HUDEP-2 (cell line): ENCODE data around the gene OLA1.

Experiments used
- DNase-seq, 76 experiments: peaks; one replicate each; lab custom pipeline; 2025; ENCODE audit not compliant: unreplicated experiment in 76 of 76; lab: John Stamatoyannopoulos, UW

OLA1 gene

DNA sequence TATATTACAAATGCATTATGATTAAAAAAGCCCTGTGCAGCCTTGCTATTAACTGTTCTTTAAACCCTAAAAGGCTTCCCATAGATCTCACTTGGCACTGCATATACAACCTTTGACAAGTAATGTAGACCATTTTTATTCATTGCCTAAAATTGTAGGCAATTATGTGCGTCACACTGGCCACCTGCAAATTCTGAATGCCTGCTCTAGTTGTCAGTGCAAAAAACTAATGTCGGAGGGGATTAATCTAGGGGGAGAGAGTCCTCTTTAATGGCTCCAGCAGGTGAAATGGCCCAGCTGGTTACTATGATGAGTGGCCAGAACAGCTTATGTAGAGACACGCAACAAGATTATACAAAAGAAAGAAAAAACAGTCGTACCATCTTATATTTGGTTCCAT, 123.2 kb downstream of the OLA1 start:
- no peak for DNase-seq

DNA sequence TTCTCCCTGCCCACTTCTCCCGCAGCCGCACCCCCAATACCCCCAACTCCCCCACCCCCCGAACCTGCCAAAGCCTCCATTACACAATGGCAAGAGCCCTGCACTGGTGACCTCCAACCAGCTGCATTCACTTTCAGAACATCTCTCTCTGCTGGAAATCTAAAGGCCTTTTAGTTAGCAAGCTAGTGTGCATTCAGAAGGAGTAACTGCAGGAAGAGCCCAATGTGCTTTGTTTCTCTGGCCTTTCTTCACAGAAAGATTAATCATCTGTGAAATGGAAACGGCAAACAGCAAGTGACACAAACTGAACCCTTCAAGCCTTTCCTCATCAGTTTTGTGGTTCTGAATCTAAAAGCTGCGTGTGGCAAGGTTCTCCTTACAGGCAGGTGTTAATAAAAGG, 124.2 kb downstream of the OLA1 start:
- no peak for DNase-seq

DNA sequence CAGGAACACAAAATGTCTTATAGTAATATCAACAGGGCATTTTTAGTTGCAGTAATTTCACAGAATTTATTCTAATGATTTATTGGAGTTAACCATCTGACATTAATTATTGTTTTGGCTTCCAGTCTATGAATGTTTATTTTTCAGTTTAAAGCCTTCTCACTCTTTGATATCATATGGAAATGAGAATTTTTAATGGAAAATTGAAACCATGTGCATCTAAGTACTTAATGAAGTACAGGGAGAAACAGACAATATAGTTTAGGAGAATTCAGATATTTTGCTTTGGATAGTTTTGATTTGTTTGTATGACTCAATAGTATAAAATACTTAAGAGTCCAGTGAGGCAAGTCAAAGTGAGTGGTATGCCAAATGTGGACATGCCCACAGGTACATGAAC, 126.1 kb downstream of the OLA1 start:
- DNase-seq, result no peak

DNA sequence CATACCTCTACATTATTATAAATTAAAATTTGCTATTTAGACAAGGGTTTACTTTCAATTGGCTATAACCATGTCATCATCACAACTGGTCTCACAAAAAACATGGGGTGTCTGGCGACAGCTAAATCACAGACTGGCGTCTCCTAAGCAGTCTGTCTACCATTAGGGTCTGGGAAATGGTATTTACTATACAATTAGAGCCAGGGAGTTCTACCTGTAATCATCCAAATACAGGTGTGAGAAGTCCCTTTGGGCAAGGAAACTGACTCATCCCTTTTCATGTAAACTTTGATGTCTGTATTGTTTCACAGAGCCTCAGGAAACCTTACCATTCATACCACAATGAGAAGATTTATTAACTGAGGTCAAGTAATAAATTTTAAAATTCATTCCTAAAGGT, 126.7 kb downstream of the OLA1 start:
- DNase-seq, result no peak

DNA sequence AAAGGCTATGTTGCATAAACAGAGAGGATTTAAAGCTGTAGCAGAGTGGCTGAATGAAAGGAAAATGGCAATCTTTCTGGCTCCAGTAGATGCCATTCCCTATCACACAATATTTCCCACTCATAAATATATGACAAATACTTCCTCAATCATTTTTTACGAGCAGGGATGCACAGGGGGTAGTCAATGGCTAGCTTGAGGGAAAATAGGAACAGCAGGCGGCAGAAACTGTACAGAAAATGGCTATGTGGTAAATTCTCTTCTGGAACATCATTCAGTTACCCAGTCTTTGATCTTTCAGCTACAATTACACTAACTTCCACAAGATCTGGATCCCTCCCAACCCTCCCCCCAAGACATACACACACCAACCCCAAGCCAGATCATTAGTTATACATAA, 127.2 kb downstream of the OLA1 start:
- DNase-seq, result no peak

DNA sequence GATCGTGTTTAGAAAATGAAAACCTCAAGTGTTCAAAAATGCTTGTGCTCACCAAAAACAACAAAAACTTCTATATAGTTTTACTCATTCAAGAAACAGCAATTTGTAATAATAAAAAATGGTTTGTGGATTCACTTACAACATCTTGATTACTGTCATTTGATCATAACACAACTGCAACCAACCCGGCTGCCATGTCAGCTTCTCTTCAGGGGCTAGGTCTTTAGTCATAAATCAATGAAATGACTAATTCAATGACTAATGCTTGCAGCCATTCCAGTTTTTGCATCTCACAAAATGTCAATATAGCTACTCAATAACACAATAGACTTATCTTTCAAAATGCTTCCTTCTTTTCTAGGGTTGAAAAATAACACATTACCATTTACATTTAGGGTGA, 128.0 kb downstream of the OLA1 start:
- DNase-seq, result no peak

DNA sequence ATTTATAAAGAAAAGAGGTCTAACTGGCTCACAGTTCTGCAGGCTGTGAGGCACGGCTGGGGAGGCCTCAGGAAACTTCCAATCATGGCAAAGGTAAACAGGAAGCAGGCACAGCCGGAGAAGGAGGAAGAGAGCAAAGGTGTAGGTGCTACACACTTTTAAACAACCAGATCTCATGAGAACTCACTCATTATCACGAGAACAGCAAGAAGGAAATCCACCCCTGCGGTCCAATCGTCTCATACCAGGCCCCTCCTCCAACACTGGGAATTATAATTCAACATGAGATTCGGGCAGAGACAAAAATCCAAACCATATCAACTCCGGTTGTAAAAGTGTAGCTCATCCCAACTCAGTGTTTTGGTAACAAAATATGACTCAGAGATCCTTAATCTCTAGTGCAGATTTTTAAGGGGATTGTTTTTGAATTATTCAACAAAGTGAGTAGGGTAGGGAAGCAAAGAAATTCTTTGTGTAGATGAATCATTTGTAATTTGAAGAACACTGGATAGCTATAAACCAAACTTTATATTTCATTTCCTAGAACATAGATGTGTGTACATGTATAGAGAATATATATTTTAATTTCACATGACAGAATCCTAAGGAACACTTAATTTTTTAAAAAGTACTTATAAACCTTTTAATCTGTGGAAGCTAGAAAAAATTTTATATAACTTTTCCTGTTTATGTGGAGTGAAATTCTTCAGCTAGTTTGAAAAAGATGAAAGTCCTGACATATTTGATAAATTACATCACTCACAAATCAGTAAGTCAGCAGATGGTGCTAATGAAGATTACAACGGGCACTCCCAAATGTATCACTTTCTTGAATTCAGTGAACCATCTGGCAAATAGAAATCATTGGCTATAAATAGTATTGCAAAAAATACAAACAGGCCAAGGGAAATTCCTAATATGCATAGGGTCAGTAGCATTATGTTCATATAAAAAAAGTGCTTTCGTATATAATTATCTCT, 130.1 kb downstream of the OLA1 start:
- DNase-seq, result peak in 2 of 76 experiments; percentile 4

DNA sequence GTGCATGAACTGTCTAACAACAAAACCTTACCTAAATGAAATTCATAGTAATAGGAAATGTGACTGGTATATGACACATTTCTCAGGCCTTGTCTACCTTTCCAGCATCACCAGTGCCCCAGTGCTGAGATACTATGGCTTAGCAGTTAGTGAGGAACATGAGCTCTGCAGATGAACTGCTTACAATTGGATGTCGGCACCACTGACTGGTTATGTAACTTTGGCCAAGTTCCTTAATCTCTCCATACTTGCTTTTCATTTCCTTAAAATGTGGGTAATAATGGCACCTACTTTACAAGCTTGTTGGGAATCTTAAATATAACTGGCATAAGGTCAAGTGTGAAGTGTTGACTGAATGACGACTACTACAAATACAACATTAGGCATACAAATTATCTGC, 136.3 kb downstream of the OLA1 start:
- DNase-seq, result no peak

DNA sequence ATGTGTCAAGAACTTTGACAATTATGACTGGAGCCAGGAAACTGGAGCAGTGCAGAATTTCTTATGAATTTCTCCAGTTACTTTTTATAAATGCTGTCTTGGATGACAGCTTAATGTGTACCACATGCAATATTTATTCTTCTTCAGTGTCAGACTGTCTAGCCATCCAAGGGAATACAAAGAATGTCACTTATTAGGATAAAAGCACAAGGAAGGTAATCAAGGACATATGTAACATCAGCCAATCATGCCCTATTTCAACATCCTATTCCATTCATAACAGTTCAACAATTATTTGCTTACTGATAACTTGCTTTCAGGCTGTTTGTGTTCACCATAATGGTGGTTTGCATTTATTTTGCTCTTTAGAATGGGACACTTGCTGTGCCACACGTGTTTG, 139.8 kb downstream of the OLA1 start:
- no peak for DNase-seq

DNA sequence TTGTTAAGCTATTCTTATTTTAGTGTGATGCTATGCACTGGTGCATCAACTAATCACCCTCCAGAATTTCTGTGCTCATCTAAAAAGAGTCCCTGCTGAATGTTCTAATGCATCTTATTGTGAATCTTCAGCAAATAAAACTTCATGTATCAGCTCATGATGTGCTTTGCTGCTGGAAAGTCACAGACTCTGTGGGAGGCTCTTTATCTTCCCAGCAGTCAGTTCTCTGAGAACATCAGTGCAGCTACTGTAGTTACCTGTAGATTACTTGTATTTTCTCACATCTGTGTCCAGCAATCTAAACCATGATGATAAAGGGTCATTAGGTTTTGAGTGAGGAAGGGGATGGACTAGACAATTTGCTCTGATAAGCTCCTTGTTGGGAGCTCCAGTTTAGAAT, 141.6 kb downstream of the OLA1 start:
- DNase-seq, result no peak

DNA sequence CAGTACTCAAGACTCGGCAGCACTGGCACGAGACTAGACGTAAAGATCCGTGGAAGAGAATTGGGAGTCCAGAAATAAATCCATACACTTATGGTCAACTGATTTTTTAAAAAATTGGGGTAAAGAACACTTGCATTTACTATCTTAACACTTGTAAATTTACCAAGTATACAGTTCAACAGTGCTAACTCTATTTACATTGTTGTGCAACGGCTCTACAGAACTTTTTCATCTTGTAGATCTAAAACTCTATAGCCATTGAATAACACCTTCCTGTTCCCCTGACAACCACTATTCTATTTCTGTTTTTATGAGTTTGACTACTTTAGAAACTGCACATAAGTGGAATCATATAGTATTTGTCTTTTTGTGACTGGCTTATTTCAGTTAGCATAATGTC, 153.8 kb downstream of the OLA1 start:
- no peak for DNase-seq

DNA sequence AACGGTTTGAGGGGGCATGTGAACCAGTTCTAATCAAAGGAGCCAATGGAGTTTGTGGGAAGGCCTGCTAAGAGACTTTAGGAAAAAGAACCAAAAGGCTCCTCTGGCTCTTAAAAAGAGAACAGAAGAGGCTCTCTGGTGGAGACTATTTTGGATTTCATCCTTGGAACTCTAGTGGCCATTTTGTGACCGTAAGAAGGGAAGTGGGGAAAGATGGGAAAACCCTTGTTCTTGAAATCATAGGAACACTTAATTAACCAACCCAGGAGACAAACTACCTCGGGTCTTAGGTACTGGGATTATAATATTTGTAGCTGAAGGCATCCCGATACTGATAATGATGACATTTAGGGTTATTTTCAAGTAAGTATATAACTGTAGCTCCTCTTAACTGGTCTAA, 157.9 kb downstream of the OLA1 start:
- no peak for DNase-seq

DNA sequence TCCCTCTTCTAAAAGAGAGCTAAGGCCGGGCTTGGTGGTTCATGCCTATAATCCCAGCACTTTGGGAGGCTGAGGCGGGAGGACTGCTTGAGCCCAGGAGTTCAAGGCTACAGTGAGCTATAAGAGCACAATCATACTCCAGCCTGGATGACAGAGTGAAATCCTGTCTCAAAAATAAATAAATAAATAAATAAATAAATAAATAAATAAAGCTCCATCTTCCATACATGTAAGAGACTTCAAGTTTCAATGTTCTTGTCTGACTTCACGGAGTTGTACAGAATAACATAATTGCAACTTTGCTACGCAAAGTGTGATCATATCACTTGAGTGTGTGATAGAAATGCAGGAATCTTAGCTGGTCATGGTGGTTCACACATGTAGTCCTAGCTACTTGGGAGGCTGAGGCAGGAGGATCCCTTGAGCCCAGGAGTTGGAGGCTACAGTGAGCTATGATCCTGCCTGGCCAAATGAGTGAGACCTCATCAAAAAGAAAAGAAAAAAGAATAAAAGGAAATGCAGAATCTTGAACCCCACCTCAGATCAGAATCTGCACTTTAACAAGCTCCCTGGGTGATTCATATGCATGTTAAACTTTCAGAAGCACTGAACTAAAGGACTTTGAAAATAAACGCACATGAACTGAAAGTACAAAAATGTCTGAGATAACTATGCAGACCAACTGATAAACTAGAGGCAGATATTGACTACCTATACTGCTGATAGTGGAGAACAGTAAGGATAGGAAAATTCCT, 159.4 kb downstream of the OLA1 start:
- DNase-seq, result no peak

DNA sequence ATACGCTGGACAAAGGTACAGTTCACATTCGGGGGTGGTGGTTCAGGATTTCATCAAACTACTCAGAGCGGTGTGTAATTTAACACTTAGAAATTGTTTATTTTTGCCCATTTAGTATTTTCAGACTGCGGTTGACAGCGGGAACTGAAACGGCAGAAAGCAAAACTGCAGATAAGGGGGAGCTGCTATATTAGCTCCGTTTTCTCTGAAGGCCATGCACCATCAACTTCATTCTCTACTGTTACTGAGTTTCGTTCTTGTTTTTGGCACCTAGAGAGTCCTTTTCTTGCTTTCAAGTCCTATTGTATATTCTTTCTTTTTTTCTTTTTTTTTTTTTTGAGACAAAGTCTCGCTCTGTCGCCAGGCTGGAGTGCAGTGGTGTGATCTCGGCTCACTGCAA, 161.6 kb downstream of the OLA1 start:
- no peak for DNase-seq

DNA sequence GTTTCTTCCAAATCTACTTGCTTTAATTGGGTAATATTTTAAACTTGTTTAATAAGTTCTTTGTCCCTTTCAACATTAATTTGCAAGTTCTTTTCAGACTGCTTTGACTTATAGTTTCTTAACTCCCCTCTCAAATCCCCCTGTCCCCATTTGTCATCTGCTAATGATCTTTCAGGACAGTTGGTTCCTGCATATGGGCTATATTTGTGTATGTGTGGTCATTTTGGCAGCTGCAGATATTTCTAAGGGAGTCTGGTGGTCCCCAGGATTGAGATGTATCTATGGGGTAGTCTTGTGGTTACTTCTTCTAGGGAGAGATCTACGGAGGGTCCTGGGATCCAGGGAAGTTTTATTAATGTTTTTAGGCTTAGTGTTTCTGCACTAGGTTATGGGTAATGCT, 162.6 kb downstream of the OLA1 start:
- DNase-seq, result no peak

DNA sequence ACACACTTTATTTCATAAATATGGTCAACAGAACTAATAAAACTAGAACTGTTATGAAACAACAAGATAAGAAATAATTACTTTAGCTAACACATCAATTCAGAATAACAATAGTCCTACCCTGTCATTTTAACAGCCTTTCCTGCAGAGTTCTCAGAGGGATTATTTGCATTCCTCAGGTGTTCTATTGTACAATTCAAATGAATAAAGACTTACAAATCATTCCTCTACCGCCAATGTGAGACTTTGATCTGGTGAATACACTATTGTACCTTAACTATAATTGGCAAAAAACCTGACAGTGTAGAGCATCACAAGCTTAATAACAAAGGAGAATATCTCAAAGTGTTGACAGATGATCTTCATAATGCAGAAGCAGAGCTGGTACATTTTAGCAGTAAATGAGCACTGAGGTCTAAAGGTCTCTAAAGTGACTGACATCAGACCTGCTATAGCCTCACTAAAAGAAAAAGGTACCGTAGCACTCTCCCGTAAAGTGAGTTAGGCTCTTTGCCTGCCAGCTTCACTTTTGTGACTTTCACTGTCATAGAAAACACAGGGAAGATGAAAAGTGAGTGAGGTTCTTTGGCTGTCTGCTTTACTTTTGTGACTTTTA, 164.4 kb downstream of the OLA1 start:
- DNase-seq, result no peak

DNA sequence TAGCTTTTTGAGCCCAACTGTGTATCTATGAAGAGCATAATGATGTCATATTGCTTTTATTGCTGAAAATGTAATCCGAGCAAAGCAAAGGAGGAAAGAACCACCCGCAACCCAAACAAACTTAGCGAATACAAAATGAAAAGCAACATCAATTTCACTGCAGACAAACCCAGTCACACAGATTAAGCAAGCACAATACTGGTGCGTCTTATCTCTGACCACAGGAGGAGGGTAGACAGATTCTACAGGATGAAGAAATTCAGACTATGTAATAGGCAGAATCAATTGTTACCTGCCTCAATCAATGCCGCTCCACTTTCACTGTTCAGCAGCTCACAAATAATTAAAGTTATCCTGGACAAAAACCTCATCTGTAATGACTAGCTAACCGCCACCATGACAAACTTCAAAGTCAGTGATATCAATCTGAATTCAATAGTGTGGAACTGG, 167.6 kb downstream of the OLA1 start:
- peak in 2 of 76 experiments; percentile 2 to 17 for DNase-seq

DNA sequence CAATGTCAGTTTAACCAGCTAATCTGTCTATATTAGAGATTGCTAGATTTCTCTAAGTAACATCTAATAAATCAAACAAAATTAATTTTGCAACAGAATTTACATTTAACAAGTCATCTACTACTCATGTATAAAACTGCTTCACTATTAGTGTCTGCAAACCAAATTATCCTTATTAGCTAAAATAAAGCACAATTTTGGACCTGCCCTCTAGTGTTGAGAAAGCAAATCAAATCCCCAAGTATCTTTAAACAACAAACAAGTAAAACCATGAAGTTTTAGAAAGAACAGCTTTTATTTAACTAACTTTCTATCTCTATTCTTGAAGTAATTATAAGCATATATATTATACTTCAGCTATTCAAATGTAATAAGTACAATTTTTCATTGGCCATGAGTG, 170.1 kb downstream of the OLA1 start:
- DNase-seq, result no peak

DNA sequence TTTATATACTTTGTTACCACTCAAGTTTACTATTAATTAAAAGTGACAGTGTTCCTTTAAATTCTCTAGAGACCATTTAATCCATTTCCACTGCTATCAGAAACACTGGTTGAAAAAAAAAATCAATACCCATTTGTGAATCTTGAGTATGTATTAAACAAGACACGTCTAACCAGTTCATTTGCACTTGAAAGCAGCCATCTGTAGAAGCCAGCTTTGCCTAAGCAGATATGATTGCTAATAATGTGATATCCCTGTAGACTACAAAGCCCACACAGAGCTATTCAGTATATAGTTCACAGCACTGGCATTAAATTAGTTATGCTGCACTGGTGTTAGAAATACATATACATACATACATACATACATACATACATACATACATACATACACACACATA, 171.4 kb downstream of the OLA1 start:
- no peak for DNase-seq

DNA sequence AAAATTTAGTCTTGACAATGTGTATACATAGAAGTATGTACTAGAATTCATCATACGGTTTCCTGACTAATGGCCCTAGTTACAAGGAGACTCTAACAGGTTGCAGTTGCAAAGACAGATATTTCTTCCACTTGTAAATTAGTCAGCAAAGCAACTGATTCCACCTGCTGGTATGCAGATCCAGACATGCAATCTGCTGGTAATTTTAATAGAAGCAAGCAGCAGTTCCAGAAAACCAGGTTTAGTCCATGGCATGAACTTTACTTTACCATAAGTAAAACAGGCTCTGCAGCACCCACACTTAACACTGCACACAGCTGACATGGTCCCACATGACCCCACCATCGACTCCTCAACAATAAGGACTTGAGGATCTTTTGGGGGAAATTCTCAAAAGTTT, 172.3 kb downstream of the OLA1 start:
- DNase-seq, result no peak

DNA sequence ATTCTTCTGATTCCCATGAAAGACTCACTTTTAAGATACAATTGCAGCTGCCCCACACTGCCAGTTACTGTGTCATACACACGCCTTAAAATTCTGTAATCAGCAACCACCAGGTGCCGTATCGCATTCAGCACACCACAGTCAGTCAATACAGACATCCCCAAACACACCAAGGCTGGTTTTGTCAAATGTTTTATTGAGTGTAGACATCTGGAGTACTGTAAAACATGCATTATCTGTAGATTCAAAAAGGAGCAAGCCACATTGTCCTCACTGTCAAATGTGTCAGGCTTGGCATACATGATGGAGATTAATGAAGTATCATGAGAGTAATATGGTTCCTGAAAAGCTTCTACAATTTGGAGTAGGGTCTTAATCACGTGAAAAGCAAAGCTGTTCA, 173.5 kb downstream of the OLA1 start:
- DNase-seq, result peak in 65 of 76 experiments; percentile 5 to 86 (median 52)
